Measurements from ENCODE around the gene MS4A18.

DNA sequence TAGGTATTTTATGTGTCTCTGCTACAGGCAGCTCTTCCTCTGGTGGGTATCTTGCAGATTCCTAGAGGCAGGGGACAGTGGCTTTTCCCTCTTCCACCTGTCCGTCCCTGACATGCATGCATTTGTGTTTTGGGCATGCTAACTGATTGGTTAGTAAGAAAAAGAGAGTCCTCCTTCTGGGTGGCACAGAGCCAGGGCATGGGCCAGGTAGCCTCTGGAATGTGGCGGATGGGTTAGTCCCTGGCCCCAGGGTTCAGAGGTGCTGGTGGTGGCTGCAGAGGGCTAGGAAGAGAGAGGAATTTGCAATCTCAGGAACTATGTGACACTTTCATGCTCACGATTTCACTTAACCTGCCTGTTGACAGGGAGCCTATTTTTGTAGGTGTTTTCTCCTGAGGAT is 26.4 kb downstream of the MS4A18 start:
- no peak for TF ChIP-seq POLR2A (IDR thresholded peaks at IDR 0.05)
- TF ChIP-seq, protein P1, sequence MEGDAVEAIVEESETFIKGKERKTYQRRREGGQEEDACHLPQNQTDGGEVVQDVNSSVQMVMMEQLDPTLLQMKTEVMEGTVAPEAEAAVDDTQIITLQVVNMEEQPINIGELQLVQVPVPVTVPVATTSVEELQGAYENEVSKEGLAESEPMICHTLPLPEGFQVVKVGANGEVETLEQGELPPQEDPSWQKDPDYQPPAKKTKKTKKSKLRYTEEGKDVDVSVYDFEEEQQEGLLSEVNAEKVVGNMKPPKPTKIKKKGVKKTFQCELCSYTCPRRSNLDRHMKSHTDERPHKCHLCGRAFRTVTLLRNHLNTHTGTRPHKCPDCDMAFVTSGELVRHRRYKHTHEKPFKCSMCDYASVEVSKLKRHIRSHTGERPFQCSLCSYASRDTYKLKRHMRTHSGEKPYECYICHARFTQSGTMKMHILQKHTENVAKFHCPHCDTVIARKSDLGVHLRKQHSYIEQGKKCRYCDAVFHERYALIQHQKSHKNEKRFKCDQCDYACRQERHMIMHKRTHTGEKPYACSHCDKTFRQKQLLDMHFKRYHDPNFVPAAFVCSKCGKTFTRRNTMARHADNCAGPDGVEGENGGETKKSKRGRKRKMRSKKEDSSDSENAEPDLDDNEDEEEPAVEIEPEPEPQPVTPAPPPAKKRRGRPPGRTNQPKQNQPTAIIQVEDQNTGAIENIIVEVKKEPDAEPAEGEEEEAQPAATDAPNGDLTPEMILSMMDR (IDR thresholded peaks at IDR 0.05): no peak

Measured in lower leg skin (tissue), 3 donors.